ENCODE measurements around the gene ADAMTS2.

Gene ADAMTS2

GRCh38 chr5:179177711-179178575 lies 167.3 kb downstream of the ADAMTS2 start:
- DNase-seq (ENCODE audit: low read depth, low spot score): no peak

- DNase-seq (ENCODE audit: low read depth, low spot score): no peak
These were observed 168.6 kb downstream of the ADAMTS2 start for GRCh38 chr5:179176571-179177230.

GRCh38 chr5:179176166-179176565 lies 169.1 kb downstream of the ADAMTS2 start:
- DNase-seq (ENCODE audit: low read depth, low spot score): no peak

DNA sequence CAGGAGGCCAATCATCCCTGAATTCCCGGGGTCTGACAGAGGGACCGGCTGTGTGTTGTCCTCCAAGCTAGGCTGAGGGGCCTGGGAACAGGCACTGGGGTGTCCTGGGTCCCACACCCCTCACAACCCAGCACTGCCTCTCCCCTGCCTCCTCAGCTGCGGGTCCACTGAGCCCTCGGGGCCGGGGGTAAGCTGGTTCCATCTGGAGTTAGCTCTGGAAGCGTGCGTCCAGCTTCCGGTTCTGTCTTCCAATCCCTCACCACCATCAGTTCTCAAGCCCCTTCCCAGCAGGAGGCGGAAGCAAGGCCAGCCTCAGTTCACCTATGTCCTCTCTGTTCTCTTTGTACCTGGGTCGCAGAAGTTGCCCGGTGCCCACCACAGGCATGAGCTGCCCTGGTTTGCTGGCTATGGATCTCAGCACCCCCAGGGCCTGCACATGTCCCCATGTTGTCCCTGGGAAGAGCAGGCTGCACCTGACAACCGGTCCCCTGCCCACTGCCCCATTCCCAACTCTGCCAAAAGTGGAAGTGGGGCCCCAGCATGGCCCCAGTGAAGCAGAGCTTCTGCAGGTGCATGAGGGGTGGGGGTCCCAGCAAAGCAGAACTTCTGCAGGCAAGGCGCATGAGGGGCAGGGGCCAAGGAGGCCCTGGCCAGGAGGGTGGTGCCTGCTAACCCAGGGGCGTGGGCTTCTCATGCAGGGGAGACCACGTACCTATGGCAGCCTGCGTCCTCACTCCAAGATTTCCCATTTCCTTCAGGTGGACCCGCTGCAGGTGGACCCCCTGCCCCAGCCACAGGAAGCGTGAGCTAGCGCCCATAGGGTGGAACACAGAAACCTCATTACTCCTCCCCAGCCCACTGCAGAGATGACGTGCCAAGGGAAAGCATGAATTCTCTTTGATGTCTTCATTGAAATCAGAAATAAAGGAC lies 173.2 kb downstream of the ADAMTS2 start:
- DNase-seq (ENCODE audit: low read depth, low spot score): no peak

- DNase-seq (ENCODE audit: low read depth, low spot score): no peak
These were observed 173.9 kb downstream of the ADAMTS2 start for GRCh38 chr5:179171251-179171815.

- DNase-seq (ENCODE audit: low read depth, low spot score): no peak
These were observed 174.7 kb downstream of the ADAMTS2 start for GRCh38 chr5:179170606-179171005.

- no peak for DNase-seq (ENCODE audit: low read depth, low spot score)
These were observed 175.4 kb downstream of the ADAMTS2 start for GRCh38 chr5:179169836-179170235.

GRCh38 chr5:179168664-179169063 lies 176.6 kb downstream of the ADAMTS2 start:
- no peak for DNase-seq (ENCODE audit: low read depth, low spot score)

GRCh38 chr5:179167871-179168451 lies 177.3 kb downstream of the ADAMTS2 start:
- no peak for DNase-seq (ENCODE audit: low read depth, low spot score)

DNA sequence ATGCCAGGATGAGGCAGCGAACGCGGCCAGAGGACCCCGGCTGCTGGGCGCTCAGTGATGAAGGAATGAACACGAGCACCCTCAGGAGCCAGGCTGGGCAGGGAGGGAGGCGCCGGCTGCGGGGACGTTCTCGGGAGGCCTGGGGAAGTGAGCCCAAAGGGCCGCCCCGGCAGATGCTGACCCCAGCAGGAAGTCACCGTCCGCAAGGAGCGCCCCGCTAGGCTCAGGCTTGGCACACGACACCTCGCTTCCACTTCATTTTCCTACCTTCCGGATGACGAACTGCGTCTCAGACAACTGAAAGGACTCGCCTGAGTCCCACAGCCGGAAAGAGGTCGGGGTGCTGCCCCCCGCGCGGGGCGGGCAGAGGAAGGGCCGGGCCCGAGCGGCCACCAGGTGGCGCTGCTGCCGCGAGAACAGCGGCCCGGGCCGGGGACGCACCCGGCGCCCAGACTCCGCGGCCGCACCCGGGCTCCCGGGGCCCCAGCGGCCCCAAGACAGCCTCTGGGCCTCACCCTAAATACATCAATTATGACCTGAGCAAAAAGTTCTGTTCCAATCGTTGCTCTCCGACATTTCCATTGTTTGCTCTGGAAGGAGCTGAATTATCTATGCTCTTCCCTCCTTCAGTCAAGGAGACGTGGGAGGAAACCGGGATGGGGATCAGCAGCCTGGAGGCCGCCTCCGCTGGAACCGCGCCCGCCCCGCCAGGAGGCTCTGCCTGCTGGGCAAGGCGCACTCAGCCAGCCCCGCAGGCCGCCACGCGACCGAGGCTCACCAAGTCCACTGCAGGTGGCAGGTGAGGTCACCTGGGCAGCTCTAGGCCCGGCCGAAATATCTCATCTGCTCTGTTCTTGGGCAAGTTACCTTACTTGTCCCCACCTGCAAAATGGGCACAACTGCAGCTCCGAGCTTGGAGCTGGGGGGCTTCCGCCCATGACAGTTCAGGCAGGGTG lies 178.1 kb downstream of the ADAMTS2 start:
- DNase-seq (ENCODE audit: low read depth, low spot score): peak; percentile 42

GRCh38 chr5:179166171-179166885 lies 178.9 kb downstream of the ADAMTS2 start:
- no peak for DNase-seq (ENCODE audit: low read depth, low spot score)

DNA sequence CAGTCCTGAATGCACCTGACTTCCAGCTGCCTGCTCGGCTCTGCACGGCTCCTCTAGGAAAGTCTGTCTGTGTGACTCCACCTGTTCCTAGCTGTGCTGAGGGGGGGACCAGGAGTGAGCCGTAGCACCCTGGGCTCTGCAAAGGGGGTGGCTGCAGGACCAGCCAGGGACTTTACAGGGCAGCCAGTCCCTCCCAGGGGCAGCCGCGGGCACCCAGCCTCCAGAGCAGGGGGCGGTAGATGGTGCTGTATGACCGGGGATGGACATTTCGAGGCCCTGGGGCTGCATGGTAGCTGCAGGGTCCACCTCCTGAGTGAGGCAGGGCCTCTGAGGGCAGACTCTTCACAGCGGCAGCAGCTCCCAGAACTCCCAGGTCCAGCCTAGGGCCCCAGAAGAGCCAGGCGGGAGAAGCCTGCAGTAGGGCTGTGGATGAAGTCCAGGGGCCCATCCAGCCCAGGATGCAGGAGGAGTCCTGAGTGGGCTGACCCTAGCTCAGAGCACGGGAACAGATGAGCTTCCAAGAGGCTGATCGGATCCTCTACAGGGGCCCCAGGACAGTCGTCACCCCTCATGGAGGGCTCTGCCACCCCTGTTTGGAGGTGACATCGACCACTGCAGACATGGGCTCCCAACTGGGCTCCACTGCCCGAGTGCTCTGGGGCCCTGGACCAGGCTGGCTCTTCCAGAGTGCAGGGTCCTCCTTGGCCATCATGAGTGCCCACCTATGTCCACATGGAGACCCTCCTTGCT lies 179.7 kb downstream of the ADAMTS2 start:
- DNase-seq (ENCODE audit: low read depth, low spot score): no peak

DNA sequence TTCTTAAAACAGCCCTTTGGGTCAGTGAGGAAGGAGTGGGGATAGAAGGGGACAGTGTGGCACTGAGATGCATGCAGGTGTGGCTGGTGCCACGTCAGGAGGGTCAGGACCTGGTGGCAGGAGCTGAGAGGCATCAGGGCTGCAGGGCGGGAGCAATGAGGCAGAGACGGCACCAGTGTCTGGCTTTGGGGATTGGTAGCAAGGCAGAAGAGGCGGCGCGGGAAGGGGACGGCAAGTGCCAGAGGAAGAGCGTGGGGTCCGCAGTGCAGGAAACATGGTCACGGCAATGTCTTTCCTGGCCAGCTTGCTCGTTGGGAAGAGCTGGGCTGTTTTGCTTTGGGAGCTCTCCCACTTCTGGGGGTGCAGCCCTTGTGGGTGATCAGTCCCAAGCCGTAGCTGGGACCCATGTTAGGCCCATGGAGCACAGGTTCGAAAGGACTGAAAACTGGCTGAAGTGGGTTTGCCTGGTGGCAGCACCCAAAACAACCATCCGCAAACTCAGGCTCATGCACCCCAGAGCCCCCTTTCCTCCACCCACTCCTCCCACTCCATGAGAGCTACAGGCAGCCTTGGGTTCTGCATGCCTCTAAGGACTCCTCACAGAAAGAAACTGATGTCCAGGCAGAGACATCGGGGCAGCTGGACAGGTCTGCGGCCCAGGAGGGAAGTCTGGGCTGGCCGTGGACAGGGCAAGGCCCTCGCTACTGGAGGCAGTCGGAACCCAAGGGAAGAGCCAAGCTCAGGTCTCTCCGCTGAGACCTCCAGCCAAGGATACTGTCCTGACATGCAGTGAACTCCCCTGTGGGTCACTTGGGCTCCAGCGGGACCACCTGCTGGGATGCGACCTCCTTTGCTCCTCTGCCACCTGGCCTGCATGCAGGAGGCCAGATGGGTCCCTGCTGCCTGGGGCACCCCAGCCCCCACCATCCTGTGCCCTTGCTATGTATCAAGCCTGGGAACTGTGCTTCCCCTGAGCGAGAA lies 180.6 kb downstream of the ADAMTS2 start:
- DNase-seq (ENCODE audit: low read depth, low spot score): no peak

- no peak for DNase-seq (ENCODE audit: low read depth, low spot score)
These were observed 181.8 kb downstream of the ADAMTS2 start for GRCh38 chr5:179163236-179164155.

- DNase-seq (ENCODE audit: low read depth, low spot score): no peak
These were observed 182.7 kb downstream of the ADAMTS2 start for GRCh38 chr5:179162351-179163235.
